Measurements from ENCODE around the gene PRKCA.
A peak's percentile ranks its signal among the peaks of the same experiment; 100 is the strongest.
"Not testable (repeated sequence)": the region's sequence is repeated elsewhere in the genome, so short reads cannot be mapped to it uniquely, and the experiment has no call there.

PRKCA gene

DNA sequence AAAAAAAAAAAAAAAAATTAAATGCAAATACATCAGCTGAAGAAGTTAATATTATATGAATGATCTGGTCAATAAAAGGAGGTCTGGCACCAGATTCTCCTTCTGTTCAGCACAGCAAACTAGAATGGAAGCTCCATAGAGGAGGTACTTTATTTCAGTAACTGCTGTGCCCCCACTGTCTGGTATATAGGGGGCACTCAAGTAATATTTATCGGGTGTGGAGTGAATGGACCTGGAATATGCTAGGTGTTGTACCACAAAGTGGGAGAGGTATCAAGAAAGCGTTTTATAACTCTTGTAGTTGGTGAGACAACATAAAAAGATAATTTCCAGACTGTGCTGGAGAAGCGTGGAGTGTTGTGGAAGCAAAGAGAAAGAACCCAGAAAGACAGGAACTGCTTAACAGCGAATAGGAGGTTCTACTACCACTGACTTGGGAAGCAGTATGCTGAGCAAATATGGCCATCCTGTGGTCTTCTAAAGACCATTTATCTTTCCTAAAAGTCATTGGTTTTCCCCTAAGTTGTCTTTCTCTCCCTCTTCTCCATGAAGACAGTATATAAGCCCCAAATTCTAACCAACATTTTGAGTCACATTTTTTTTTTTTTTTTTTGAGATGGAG lies 12.2 kb upstream of the PRKCA start:
- DNase-seq (ENCODE audit: low read depth in 2 of 2) = no peak

DNA sequence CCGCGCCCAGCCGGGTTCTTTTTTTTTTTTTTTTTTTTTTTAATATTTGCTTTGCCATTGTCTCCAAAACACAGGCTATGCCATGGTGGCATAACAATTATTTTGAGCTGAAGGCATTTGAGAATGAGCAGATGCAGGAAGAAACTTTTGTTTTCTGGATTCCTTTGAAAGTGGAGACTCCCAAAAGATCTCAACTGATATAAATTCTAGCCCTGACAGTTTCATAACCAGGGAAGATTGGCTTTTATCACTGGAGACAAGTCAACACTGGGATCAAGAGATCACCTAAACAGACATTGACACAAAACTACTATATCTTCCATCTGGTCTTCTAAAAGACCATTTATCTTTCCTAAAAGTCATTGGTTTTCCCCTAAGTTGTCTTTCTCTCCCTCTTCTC lies 10.1 kb upstream of the PRKCA start:
- no peak for DNase-seq (ENCODE audit: low read depth in 2 of 2)

DNA sequence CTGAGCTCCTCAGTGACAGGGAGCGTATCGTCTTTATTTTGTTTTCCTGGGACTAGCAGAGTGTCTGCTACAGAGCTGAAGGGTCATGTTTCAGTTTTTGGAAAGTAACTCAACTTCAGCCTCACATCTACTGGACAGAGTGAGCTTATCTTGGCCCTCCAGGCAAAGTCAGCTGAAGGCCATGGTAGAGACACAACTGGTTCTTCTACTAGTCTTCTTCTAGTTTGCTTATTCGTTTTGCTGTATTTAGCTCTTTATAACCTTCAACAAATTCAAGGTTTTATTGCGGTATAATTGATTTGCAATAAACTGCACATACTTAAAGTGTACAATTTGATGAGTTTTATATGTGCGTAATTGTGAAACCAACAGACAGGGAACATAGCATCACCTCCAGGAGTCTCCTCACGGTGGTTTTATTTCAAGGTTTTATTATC lies 6.1 kb upstream of the PRKCA start:
- no peak for DNase-seq (ENCODE audit: low read depth in 2 of 2)

DNA sequence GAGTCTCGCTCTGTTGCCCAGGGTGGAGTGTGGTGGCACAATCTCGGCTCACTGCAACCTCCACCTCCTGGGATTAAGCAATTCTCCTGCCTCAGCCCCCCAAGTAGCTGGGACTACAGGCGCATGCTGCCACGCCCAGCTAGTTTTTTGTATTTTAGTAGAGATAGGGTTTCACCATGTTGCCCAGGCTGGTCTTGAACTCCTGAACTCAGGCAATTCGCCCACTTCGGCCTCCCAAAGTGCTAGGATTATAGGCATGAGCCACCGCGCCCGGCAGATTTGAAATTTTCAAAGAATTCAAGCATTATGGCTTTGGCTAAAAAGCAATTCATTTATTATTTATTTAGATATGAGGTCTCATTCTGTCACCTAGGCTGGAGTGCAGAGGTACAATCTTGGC lies 5.0 kb upstream of the PRKCA start:
- DNase-seq (ENCODE audit: low read depth in 2 of 2) = not testable (repeated sequence)

DNA sequence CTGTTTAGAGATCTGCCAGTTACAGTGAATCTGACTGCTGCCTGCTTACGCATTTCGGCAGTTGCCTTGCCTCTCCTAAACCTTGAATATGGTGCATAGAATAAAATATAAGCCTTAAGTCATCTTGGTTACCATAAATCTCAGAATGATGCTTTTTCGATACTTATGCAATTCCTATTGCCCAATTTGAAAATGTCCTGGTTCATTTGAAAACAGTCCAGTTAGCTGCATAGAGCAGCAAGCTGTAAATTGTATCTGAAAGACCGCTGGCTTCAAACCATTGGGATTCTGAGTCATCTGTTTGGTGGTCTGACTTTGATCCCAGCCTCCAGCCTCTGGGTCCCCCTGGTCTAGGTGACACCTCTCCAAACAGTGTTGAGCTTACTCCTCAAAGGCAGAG lies 2.7 kb upstream of the PRKCA start:
- no peak for DNase-seq (ENCODE audit: low read depth in 2 of 2)

DNA sequence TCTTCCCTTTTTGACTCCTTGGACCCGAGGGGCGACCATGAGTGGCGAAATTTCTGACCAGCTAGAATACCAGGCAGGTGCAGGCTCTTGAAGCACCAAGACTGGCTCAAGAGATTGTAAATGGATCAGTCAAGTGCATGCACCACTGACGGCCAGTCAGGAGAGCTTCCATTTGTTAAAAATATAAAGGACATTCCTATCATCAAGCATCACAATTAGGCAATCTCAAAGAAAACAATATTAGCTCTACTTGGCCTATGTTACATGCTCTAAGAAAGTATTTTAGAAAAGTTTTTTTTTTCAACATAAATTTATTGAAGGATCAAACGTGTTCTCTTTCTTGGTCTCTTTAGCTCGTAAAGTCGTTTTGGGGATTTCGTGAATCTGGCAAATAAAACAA lies 1.5 kb upstream of the PRKCA start:
- DNase-seq (ENCODE audit: low read depth in 2 of 2) = no peak

DNA sequence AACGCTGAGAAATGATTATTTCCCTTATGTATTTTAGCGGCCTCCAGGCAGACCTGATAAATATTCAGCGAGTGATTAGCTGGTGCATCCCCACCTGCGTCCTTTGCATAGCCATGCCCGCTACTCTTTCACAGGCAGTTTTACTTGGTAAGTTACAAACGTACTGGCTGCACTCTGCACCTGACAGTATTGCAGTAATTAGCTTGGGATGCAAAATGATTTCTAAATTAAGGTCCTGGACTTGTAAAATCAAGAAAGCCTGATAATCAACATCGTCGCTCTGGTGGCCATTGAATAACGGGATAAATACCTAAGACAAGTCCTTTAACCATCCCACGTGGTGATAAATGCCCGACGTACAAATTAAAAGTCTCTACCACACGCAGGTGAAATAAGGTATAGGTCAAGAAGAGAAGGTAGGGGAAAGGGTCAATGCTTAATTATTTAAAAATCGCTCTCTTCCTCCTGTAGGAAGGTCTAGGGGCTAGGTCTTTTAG lies 998 bp upstream of the PRKCA start:
- no peak for DNase-seq (ENCODE audit: low read depth in 2 of 2)

DNA sequence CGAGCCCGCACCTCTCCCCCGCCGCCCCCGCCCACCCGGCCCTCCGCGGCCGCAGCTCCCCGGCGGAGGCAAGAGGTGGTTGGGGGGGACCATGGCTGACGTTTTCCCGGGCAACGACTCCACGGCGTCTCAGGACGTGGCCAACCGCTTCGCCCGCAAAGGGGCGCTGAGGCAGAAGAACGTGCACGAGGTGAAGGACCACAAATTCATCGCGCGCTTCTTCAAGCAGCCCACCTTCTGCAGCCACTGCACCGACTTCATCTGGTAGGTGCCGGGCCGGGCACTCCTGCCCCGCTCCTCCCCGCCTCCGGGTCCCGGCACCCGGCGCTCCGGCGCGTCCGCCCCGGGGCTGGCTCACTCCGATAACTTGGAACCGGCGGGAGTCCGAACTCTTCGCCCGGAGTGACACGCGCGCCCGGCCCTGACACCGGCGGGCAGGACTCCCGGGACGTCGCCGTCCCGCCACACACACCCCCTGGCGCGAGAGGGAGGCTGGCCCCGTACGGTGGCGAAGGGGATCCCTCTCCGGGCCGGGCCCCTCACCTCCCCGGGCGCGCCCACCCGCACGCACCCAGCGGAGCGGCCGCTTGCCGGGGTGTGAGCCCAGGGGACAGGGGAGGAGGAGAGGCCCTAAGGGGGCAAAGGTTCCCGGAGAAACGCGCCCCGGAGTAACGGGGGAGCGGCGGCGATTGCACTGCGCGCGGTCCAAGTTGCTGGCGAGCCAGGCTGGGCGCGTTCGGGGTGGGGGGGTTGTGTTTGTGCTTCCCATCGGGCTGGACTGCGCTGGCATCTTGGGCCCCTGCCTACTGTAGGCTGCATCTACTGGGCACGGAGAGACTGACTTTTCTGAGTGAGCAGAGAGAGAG lies 581 bp downstream of the PRKCA start:
- no peak for DNase-seq (ENCODE audit: low read depth in 2 of 2)

DNA sequence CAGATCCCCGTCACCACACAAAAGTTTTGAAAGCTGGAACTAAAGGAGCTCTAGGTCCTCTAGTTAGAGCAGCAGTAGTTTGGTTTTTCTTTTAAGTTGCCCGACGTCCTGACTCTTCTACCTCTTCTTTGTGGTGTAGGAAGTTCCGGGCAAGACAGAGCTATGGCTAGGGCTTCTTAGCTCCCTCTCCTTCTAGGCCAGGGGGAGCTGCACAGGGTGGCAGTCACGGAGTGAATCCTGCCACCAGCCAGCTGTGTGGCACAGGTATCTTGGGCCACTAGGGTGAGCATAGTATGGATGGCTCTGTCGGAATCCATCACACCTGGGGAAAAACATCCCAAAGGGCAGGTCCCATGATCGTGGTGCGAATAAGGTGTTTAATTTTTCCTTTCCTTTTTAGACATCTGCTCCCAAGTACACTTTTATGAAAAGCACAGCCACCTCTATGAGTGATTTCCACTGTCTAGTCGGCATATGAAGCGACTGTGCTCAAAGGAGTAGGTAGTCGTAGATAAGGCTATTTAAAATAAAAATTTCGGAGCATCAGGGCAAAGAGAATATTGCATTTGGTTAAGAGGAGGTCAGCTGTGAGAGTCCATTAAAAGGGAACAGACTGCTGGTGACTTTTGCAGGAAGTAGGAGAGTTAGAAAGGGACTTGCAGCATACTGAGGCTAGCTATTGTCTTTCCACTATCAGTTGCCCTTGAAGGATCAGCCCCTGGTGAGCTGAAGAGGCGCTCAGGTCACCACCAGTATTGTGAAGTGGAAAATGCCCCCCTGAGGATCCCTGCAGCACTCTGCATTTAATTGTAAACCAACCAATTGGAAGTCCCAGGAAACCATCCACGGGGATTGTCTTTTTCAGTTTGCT lies 2.1 kb downstream of the PRKCA start:
- no peak for DNase-seq (ENCODE audit: low read depth in 2 of 2)

DNA sequence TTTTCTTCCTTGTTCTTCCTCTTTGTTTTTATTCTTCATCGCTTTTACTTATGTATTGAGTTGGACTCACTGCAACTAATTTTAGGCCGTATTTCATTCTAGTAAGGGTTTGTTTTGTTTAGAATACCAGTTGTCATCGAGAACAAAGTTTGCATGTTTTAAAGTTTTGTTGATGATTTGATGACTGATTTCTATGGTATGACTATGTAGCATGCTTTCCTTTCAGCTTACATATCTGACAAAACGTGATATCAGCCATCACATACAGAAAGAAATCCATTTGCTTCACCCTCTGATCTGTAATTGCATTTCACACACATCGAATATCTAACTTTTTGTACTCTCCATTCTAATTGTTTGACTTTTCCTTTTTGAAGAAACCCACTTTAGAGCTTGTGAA lies 4.0 kb downstream of the PRKCA start:
- peak; percentile 46 to 48 for DNase-seq (ENCODE audit: low read depth in 2 of 2)

DNA sequence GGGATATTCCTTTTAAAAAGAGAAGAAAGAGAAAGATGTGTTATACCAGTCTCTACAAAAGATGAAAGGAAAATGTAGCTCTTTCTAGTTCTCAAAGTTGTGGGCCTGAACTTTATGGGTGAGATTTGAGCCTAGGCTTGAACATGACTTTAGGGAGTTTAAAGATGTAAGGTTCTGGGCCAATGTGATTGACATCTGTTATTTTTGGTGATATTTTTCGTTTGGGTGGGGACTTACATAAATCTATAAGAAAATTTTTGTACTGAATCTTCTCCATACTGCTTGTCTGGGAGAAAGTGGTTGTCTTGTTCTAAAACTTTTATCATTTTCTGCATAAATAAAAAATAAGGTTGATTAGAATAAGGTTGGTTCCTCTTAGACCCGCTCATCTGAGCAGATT lies 4.8 kb downstream of the PRKCA start:
- no peak for DNase-seq (ENCODE audit: low read depth in 2 of 2)

DNA sequence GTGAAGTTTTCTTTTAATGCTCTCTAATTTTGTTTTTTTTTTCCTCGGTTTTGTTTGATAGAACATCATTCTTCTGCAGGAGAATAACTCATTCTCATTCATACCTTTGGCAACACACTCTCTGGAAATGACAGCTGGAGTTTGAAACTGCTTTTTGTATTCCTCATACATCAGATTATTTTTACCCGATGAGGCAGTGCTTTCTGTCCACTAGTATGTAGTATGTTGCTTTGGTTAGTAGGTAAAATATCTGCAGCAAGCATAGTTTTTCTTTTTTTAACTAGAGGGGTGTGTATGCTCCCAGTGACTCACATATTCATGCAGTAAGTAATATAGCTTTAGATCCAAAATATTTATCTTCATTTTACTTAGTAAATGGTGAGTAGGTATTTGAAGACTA lies 6.4 kb downstream of the PRKCA start:
- no peak for DNase-seq (ENCODE audit: low read depth in 2 of 2)

DNA sequence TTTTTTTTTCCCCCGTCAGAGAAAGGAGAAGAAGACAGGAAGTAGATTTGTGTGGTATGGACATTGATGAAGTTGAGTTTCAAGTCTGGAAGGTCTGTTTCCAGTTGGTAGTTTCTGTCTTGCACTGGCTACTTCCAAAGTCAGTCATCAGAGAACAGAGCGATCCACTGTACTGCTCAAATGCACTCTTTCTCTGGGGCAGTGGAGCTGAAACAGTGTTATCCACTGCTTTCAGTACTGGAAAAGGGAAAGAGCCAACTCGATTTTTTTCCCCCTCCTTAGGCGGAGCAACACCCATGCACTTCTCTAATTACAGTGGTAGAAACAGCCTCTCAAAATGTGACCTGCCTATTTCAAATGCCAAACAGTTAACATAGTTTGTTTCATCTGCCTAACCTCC lies 7.4 kb downstream of the PRKCA start:
- no peak for DNase-seq (ENCODE audit: low read depth in 2 of 2)

DNA sequence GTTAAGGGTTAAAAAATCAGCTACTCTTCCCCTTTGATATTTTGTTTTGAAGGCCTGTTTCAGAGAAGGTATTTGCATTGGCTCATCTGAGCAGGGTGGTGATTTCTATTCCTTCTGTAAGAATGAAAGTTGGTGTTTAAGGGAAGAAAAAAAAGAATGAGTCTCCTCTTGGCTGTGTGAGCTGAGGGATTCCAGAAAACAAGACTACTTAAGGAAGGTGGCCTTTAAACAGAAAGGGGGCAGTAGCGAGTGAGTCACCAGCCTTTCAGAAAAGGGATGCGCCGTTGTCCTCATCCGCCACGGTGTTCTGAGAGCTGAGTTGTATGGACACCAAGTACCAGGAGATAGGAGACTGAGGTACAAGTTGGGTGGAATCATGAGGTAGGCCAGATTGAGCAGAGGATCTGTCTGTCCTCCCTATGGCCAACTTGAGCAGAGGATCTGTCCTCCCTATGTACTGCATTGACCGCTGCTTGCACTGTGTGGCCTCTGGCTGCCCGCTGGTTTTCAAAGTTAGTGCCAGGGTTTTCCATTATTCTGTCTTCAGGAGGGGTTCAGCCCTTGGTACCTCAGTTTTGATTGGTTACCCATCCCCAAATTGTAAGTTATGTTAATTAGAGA lies 8.2 kb downstream of the PRKCA start:
- no peak for DNase-seq (ENCODE audit: low read depth in 2 of 2)

DNA sequence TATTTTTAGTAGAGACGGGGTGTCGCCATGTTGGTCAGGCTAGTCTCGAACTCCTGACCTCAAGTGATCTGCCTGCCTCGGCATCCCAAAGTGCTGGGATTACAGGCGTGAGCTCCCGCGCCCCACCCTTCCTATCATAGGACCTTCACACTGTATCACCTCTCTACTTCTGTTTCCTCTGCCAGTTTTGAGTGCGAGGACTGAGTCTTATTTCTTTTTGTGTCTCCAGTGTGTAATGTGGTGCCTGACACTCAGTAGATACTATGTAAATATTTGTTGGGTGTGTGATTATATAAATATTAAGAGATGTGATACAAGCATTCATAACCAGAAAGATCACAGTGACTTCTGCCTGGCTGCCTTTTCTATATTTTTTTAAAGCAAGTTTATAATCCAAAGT lies 10.5 kb downstream of the PRKCA start:
- no peak for DNase-seq (ENCODE audit: low read depth in 2 of 2)

DNA sequence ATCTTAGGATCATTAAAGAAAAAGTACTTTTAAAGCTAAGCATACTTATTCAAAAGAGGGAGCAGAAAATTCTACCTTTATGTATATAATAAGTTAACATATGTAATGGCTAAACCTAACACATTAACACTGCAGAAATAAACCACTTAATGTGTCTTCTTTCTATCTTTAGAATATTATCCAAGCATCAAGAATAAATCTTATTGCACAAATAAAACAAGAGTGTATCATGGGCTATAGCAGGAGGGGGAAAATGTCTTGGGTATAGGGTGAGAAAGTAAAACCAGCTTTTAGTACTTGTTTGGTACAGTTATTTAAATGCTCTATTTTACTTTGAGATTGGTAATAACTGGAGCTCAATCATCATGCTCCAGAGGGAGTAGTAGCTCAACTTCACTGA lies 10.9 kb downstream of the PRKCA start:
- DNase-seq (ENCODE audit: low read depth in 2 of 2) = no peak

DNA sequence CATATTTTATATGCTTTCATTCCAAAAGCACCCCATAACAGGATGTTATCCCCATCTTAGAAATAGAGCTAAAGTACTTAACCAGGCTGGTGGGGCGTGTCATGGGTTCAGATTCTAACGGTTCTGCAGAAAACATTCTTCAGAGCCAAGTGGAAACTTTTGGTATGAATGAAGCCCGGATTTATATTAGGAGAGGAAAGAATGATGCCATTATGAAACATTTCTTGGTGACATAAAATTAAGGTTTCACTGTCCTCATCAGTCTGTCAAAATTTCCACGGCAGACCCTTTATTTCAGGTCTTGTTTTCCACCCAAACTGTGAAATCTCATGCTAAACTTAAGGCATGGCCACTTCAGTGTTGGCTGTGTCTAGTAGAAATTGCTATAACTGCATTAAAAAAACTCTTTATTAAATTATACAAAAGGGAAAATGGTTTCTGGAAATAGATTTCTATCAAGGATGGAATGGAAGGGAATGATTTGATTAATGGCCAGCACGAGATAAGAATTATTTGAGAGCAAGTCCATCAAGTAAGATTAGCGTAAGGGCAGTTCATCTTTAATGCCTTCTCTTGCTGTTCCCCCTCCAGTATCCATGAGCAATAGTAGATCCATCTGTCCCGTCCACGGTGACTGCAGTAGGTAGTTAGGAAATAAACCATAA lies 11.7 kb downstream of the PRKCA start:
- DNase-seq (ENCODE audit: low read depth in 2 of 2) = no peak

DNA sequence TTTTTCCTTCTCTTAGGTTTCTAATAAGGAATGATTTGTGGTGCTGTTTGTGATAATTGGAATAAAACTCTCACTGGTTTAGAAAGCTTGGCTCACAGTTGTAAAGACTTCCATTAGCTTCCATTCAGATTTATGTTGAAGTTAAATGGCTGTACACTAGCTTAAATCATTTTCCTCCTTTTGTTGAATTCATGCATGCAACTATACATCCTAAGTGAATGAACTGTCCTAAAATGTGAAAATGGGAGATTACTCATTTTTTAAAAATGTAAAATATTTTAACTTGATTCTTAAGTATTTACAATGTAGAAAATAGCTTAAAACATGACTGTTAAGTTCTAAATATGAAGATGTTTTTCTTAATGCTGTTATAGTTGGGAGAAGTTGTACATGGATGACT lies 15.2 kb downstream of the PRKCA start:
- DNase-seq (ENCODE audit: low read depth in 2 of 2) = no peak

DNA sequence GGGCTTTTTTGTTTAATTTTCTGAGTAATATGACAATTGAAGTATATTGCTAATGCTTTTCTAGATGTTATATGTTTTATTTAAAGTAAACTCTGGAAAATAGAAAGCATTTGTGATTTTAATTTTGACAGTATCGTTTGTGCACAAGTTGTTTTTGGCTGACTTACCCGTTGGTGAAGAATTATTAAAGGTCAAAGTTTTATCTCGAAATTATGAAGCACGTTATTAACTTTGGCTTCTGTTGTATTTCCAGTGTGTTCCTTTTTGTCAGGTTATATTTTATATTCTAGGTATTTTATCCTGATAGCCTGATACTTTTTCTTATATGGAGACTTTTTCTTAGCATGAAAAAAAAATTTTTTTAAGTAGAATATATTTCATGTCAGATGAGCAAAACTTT lies 16.8 kb downstream of the PRKCA start:
- no peak for DNase-seq (ENCODE audit: low read depth in 2 of 2)

DNA sequence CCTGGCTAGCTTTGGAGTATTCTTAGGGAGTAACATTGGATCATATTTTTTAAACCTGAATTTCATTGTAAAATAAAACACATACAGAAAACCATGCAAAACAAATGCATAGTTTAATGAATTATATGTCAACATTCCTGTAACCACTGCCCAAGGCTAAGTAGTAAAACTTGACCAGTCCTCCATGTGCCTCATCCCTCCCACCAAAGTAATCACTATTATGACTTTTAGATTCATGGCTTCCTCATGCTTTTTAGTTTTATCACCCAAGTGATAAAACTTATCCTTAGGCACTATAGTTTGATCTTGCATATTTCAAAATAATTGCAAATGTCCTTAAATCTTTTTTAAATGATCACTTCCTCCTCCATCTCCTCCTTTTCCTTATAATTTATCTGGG lies 20.4 kb downstream of the PRKCA start:
- DNase-seq (ENCODE audit: low read depth in 2 of 2) = no peak

DNA sequence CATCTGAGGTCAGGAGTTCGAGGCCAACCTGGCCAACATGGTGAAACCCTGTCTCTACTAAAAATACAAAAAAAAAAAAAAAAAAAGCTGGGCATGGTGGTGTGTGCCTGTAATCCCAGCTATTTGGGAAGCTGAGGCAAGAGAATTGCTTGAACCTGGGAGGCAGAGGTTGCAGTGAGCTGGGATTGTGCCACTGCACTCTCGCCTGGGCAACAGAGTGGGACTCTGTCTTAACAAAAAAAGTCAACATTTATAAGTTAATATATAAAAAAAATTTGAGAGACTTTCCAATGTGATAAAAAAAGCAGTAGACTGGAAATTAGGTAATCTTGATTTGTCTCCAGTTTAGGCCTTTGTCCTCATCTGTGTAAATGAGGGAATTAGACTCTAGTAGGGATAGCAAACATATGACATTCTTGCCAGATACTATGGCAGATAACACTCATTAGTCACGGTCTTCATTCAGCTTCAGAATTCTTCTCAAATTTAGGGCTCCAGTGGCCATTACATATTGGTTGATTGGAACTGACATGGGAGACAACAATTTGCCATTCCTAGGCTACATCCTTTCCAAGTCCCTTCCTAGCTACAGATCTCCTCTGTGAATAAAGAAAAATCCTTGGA lies 22.1 kb downstream of the PRKCA start:
- DNase-seq (ENCODE audit: low read depth in 2 of 2) = not testable (repeated sequence)

All from fibroblast of skin of left biceps (primary cell).